ENCODE results near the gene ATP5F1D. TPM values are rescaled to one million over a fixed set of nuclear protein-coding genes. Genes with fewer than 3 reads are reported as not detected.

Gene ATP5F1D
- total and polyA plus RNA-seq, 2 of the 8 experiments (the other 6 are each of a cell fraction or from before 2014, with no cell fraction given), result 174 to 249 TPM

- H3K4me1 ChIP-seq (replicated peaks in 1 of 4; ENCODE audit: control insufficient read depth in 3 of 4, insufficient read depth in 4 of 4, low read length in 3 of 4), result peaks cover 0 to 37% (median 24%) of the 10 kb centered on the region in 4 experiments; a peak in 6 of 7 replicates
- 89% methylated on average over 14 of the region's 23 CpGs; no CpG with 5 or more reads in 1 of the 2 experiments for WGBS, 2 experiments (ENCODE audit: extremely low coverage in 1 of 2, insufficient coverage in 1 of 2, insufficient read length in 1 of 2, insufficient replicate concordance in 2 of 2, low coverage in 1 of 2, low lambda C conversion rate in 2 of 2, missing lambda C conversion rate in 1 of 2)
- H3K4ac ChIP-seq (replicated peaks; ENCODE audit: insufficient read length, low read depth, low read length), result no peak overlapping the region
- CTCF ChIA-PET (ENCODE audit: partially characterized antibody), result interaction anchor here (6.0 to 15.9 kb wide), 2 partner anchors 9 to 14 kb away, joined by 42 to 212 read pairs; partner anchors contain the start of gene ATP5F1D
- no peak overlapping the region for H3K4me2 ChIP-seq (ENCODE audit: insufficient read depth in 1 of 2, low read depth in 2 of 2, low read length in 2 of 2)
- POLR2A ChIA-PET (ENCODE audit: partially characterized antibody), result interaction anchor here (1.7 to 19.4 kb wide), 5 partner anchors 7 to 28 kb away, joined by 3 to 456 read pairs (median 331); partner anchors contain the start of genes ATP5F1D, CBARP, CIRBP and FAM174C
- no peak overlapping the region for H3K27ac ChIP-seq (ENCODE audit: low read depth, low read length)
- H3K79me2 ChIP-seq (ENCODE audit: control insufficient read depth in 1 of 2, insufficient read depth in 2 of 2, low read length in 2 of 2), result peaks cover 0 to 24% of the 10 kb centered on the region in 2 experiments; a peak in 2 of 4 replicates
- H3K9ac ChIP-seq (replicated peaks in 1 of 4; ENCODE audit: extremely low read depth in 1 of 4, low read depth in 3 of 4, low read length in 3 of 4), result no peak overlapping the region
- H2BK15ac ChIP-seq (ENCODE audit: low read length), result no peak overlapping the region
- DNase-seq (ENCODE audit: low read depth in 1 of 2, low spot score in 2 of 2) (no peak), FAIRE-seq (no peak)
- TF ChIP-seq POLR2A (IDR thresholded peaks at IDR 0.05; ENCODE audit: control extremely low read depth in 1 of 2, low read depth in 2 of 2, low read length in 2 of 2) (peak in 1 of 2 experiments; percentile 23; a peak in 1 of 3 replicates), CBX8 (IDR thresholded peaks at IDR 0.05; ENCODE audit: borderline replicate concordance, low read depth, low read length) (no peak), NANOG (IDR thresholded peaks at IDR 0.05; ENCODE audit: insufficient read depth, low read depth, low read length, poor library complexity, severe bottlenecking) (no peak), ATF3 (IDR thresholded peaks at IDR 0.05; ENCODE audit: insufficient read depth, low read depth, low read length) (no peak), ZNF274 (IDR thresholded peaks at IDR 0.05; ENCODE audit: borderline replicate concordance, extremely low read depth, low read length) (no peak), EZH2 (IDR thresholded peaks at IDR 0.05; ENCODE audit: low read depth, low read length, severe bottlenecking) (no peak), SP1 (IDR thresholded peaks at IDR 0.05; ENCODE audit: low read depth, low read length) (no peak), JUND (IDR thresholded peaks at IDR 0.05; ENCODE audit: low read length) (no peak)
- H2BK12ac ChIP-seq (ENCODE audit: low read depth, low read length), result no peak overlapping the region
- no peak overlapping the region; the same call in 1 of the 2 replicates for H4K8ac ChIP-seq (ENCODE audit: extremely low read depth, insufficient read depth, low read length)
- H3K14ac ChIP-seq (ENCODE audit: insufficient read length), result no peak overlapping the region
- no peak overlapping the region for H4K5ac ChIP-seq (ENCODE audit: insufficient read length, low read depth, low read length)
- peaks cover 17 to 28% of the 10 kb centered on the region in 2 experiments for H4K20me1 ChIP-seq (replicated peaks in 1 of 2; ENCODE audit: control insufficient read depth in 1 of 2, insufficient read depth in 2 of 2, low read length in 2 of 2)
- H3K79me1 ChIP-seq (ENCODE audit: low read depth, low read length), result peaks cover 12% of the 10 kb centered on the region; the same call in 1 of the 2 replicates
- H2BK120ac ChIP-seq (replicated peaks; ENCODE audit: low read depth, low read length), result no peak overlapping the region
- H3K56ac ChIP-seq (replicated peaks; ENCODE audit: insufficient read length, low read depth, low read length), result no peak overlapping the region
- no peak overlapping the region for H2BK5ac ChIP-seq (ENCODE audit: low read depth, low read length)
- H2AK5ac ChIP-seq (ENCODE audit: low read depth, low read length), result no peak overlapping the region
- no peak overlapping the region for H2BK20ac ChIP-seq (ENCODE audit: low read length)
- peaks cover 23 to 58% (median 34%) of the 10 kb centered on the region in 4 experiments for H3K36me3 ChIP-seq (ENCODE audit: control insufficient read depth in 2 of 4, insufficient read depth in 4 of 4, low read length in 3 of 4)
- H3K23ac ChIP-seq (ENCODE audit: insufficient read length), result no peak overlapping the region
- no peaks in the 10 kb centered on the region for H3K9me3 ChIP-seq (ENCODE audit: insufficient read depth in 2 of 2, low read depth in 1 of 2, low read length in 1 of 2)
- H3K23me2 ChIP-seq (ENCODE audit: low read depth, low read length), result peaks cover 18% of the 10 kb centered on the region; the same call in 1 of the 2 replicates
- no peak overlapping the region for H3K18ac ChIP-seq (ENCODE audit: extremely low read depth, low read length)
- H4K91ac ChIP-seq (replicated peaks; ENCODE audit: insufficient read length, low read length), result no peak overlapping the region
- no peak overlapping the region for H2AFZ ChIP-seq (ENCODE audit: low read length)
- no peaks in the 10 kb centered on the region; a peak in 1 of 7 replicates for H3K27me3 ChIP-seq (replicated peaks in 1 of 4; ENCODE audit: control insufficient read depth in 3 of 4, extremely low read depth in 1 of 4, insufficient read depth in 3 of 4, low read length in 3 of 4)
- no peak overlapping the region for H3K4me3 ChIP-seq (ENCODE audit: extremely low read depth in 1 of 4, insufficient read depth in 2 of 4, low read depth in 3 of 4, low read length in 4 of 4)
Measured at GRCh38 chr19:1257475-1258162, 16.1 kb downstream of the ATP5F1D start.

All from H1 (cell line).